MM.1S (cell line): ENCODE measurements around the gene FDX1.
"Not testable (repeated sequence)": the region's sequence is repeated elsewhere in the genome, so short reads cannot be mapped to it uniquely, and the experiment has no call there.

ENCODE experiments used
- DNase-seq: peaks from one replicate; pipeline ENCODE4 v3.0.0-alpha.2; 2015
- H2AFZ ChIP-seq: fragments of 300-600 bp; sonication (generic); 2 replicates; pipeline ENCODE4 v1.6.0; 2016; ENCODE audit warnings: antibody characterized with exemption, low read length
- H3F3A ChIP-seq: fragments of 300-600 bp; sonication (generic); 2 replicates; pipeline ENCODE4 v1.6.1; 2016; ENCODE audit warnings: mild to moderate bottlenecking, antibody characterized with exemption, low read length, moderate library complexity, mixed read lengths; ENCODE audit not compliant: insufficient read depth
- H3K27ac ChIP-seq: fragments of 300-600 bp; sonication (generic); 2 replicates; pipeline ENCODE4 v1.5.1; 2016; ENCODE audit warnings: mild to moderate bottlenecking, low read length
- H3K27me3 ChIP-seq: fragments of 300-600 bp; sonication (generic); replicated peaks from 2 replicates; pipeline ENCODE4 v1.6.0; 2016; ENCODE audit warnings: low read length; ENCODE audit not compliant: insufficient read depth
- H3K36me3 ChIP-seq: fragments of 300-600 bp; sonication (generic); replicated peaks from 2 replicates; pipeline ENCODE4 v1.6.1; 2016; ENCODE audit warnings: mild to moderate bottlenecking, low read length, mixed read lengths; ENCODE audit not compliant: insufficient read depth
- H3K4me1 ChIP-seq: fragments of 300-600 bp; sonication (generic); 2 replicates; pipeline ENCODE4 v1.6.1; 2016; ENCODE audit warnings: low read length, mixed read lengths
- H3K4me2 ChIP-seq: fragments of 300-600 bp; sonication (generic); 2 replicates; pipeline ENCODE4 v1.6.0; 2016; ENCODE audit warnings: low read depth, low read length
- H3K4me3 ChIP-seq: fragments of 300-600 bp; sonication (generic); 2 replicates; pipeline ENCODE4 v1.5.1; 2016; ENCODE audit warnings: low read length, mixed read lengths
- H3K79me2 ChIP-seq: fragments of 300-600 bp; sonication (generic); 2 replicates; pipeline ENCODE4 v1.6.1; 2016; ENCODE audit warnings: mixed run types, low read length, mixed read lengths
- H3K9ac ChIP-seq: fragments of 300-600 bp; sonication (generic); 2 replicates; pipeline ENCODE4 v1.6.1; 2016; ENCODE audit warnings: low read length, mixed read lengths
- H3K9me2 ChIP-seq: fragments of 300-600 bp; sonication (generic); replicated peaks from 2 replicates; pipeline ENCODE4 v1.6.1; 2016; ENCODE audit warnings: mild to moderate bottlenecking, low read length, mixed read lengths; ENCODE audit not compliant: insufficient read depth
- H3K9me3 ChIP-seq: fragments of 300-600 bp; sonication (generic); replicated peaks from 2 replicates; pipeline ENCODE4 v1.6.1; 2016; ENCODE audit warnings: mild to moderate bottlenecking, low read length, mixed read lengths; ENCODE audit not compliant: insufficient read depth
- H4K20me1 ChIP-seq: fragments of 300-600 bp; sonication (generic); 2 replicates; pipeline ENCODE4 v1.6.1; 2016; ENCODE audit warnings: mild to moderate bottlenecking, low read length, moderate library complexity, mixed read lengths; ENCODE audit not compliant: insufficient read depth
- CTCF ChIP-seq: fragments of 300-600 bp; sonication (generic); IDR thresholded peaks from 2 replicates; pipeline ENCODE4 v1.5.1; 2016; ENCODE audit warnings: antibody characterized with exemption, low read length, mixed read lengths
- EZH2 ChIP-seq: fragments of 300-600 bp; sonication (generic); optimal IDR thresholded peaks from 2 replicates; pipeline ENCODE3; 2017; ENCODE audit warnings: low read depth, mild to moderate bottlenecking, antibody characterized with exemption, low read length, mixed read lengths
- EZH2phosphoT487 ChIP-seq: fragments of 300-600 bp; sonication (generic); IDR thresholded peaks from 2 replicates; pipeline ENCODE4 v1.6.1; 2018; ENCODE audit warnings: antibody characterized with exemption, low read length

The FDX1 gene

DNA sequence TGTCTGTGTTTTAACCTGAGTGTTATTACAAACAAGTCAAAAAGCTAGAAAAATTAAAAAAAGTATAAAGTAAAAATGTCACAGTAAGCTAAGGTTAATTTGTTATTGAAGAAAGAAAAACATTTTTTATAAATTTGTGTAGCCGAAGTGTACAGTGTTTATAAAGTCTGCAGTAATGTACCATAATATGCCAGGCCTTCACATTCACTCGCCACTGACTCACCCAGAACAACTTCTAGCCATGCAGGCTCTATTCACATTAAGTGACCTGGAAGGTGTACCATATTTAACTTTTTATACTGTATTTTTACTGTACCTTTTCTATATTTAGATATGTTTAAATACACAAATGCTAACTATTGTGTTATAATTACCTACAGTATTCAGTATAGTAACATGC is 14.7 kb upstream of the FDX1 start:
- Histone ChIP-seq H3K4me1 (no peaks in the 10 kb centered on the region), H3K36me3 (no peaks in the 10 kb centered on the region), H3K4me3 (no peak overlapping the region), H3K27ac (no peak overlapping the region), H3K9me2 (no peaks in the 10 kb centered on the region), H3K4me2 (no peak overlapping the region), H3K27me3 (no peaks in the 10 kb centered on the region), H4K20me1 (no peaks in the 10 kb centered on the region), H2AFZ (no peak overlapping the region), H3K9me3 (no peaks in the 10 kb centered on the region), H3F3A (no peaks in the 10 kb centered on the region), H3K9ac (no peak overlapping the region), H3K79me2 (no peaks in the 10 kb centered on the region)
- DNase-seq, result no peak
- TF ChIP-seq CTCF, result no peak
- no peak for TF ChIP-seq EZH2phosphoT487
- TF ChIP-seq EZH2, result no peak

DNA sequence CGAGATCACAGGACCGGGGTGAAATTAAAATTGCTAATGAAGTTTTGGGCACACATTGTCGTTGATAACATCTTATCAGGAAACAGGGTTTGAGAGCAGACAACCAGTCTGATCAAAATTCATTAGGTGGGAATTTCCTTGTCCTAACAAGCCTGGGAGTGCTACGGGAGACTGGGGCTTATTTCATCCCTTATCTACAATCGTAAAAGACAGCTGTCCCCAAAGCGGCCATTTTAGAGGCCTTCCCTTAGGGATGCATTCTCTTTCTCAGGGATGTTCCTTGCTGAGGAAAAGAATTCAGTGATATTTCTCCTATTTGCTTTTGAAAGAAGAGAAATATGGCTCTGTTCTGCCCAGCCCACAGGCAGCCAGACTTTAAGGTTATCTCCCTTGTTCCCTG is 8.1 kb upstream of the FDX1 start:
- not testable (repeated sequence) for H3K9ac ChIP-seq, H3K4me1 ChIP-seq, H3K27ac ChIP-seq, H3K36me3 ChIP-seq, H3K27me3 ChIP-seq, DNase-seq, H3K4me2 ChIP-seq, H3K4me3 ChIP-seq, H3K9me2 ChIP-seq, H3F3A ChIP-seq, H2AFZ ChIP-seq, H3K9me3 ChIP-seq, H4K20me1 ChIP-seq, H3K79me2 ChIP-seq

- Histone ChIP-seq H3K79me2 (no peaks in the 10 kb centered on the region), H3K4me2 (no peak overlapping the region), H3K9me2 (no peaks in the 10 kb centered on the region), H3K9me3 (no peaks in the 10 kb centered on the region), H3K27me3 (no peaks in the 10 kb centered on the region), H3F3A (no peaks in the 10 kb centered on the region), H4K20me1 (no peaks in the 10 kb centered on the region), H2AFZ (no peak overlapping the region), H3K4me1 (no peaks in the 10 kb centered on the region), H3K36me3 (no peaks in the 10 kb centered on the region), H3K9ac (no peak overlapping the region), H3K4me3 (no peak overlapping the region), H3K27ac (no peak overlapping the region)
- TF ChIP-seq EZH2, result no peak
- no peak for TF ChIP-seq EZH2phosphoT487
- TF ChIP-seq CTCF, result no peak
- DNase-seq, result no peak
Observed at GRCh38 chr11:110422306-110422905, 7.3 kb upstream of the FDX1 start.

DNA sequence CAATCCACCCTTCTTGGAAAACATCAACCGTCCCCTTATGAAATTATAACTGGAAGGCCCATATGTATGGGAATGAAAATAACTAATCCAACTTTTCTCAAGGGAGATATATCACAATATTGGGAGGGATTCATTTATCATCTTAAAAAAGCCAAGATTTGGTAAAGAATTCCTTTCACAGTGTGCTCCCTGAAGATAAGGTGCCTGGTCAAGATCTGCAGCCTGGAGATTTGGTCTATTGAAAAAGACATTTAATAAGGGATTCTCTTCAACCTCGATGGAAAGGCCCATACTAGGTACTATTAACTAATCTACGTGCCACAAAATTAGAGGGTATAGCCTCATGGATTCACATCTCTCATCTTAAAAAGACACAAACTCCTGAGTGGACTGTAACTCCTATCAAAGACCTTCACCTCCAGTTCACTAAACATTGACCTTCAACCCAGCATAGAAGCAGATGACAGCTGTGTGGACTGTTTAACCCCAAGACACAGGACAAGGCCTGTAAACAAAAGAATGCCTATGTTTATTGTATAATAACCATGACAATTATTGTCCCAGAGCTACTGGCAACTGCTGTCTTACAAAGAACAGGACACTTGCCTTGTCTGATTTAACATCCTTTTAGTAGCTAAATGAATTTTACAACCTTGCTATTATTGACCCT is 4.8 kb upstream of the FDX1 start:
- peaks cover 8% of the 10 kb centered on the region for H3F3A ChIP-seq
- TF ChIP-seq EZH2phosphoT487 (no peak), EZH2 (no peak), CTCF (no peak)
- H3K79me2 ChIP-seq, result no peaks in the 10 kb centered on the region
- peaks cover 6% of the 10 kb centered on the region for H3K4me1 ChIP-seq
- H3K27me3 ChIP-seq, result no peaks in the 10 kb centered on the region
- H2AFZ ChIP-seq, result no peak overlapping the region
- H3K9me3 ChIP-seq, result no peaks in the 10 kb centered on the region
- no peaks in the 10 kb centered on the region for H4K20me1 ChIP-seq
- no peak for DNase-seq
- H3K4me2 ChIP-seq, result no peak overlapping the region
- H3K4me3 ChIP-seq, result no peak overlapping the region
- H3K9me2 ChIP-seq, result no peaks in the 10 kb centered on the region
- H3K36me3 ChIP-seq, result no peaks in the 10 kb centered on the region
- H3K27ac ChIP-seq, result no peak overlapping the region
- no peak overlapping the region for H3K9ac ChIP-seq
